Heart left ventricle (tissue), 13 donors: ENCODE data around the gene BMPR1A.

ENCODE experiments used
- CTCF ChIP-seq, 12 donors: fragments of 200-600 bp; sonication (generic) in 4 of 12; IDR thresholded peaks; one replicate each; pipeline versions ENCODE4 v1.5.0 to v1.8.0; 2018 to 2022; ENCODE audit warnings: antibody characterized with exemption in 12 of 12, mild to moderate bottlenecking in 5 of 12
- POLR2A ChIP-seq, 2 donors: fragments of 450-650 bp; IDR thresholded peaks; one replicate each; pipeline ENCODE4 v1.6.1; 2017; ENCODE audit warnings: antibody characterized with exemption in 2 of 2, mild to moderate bottlenecking in 2 of 2, moderate library complexity in 2 of 2
- donor health status: ischemic (EF 13 %, LVEDD 7.1; RV severe dilation, severe dysfunction).
- donor health status: DM: no; HTN: yes; CAD: no.
- donor health status: DM: no; HTN: no; CAD: no.
- donor health status: ischemic (EF 25% LVEDD 6.9; RV normal size, moderate dysfunction).
- donor health status: ischemic (EF 25% LVEDD 5.7; RV mildly dilated, moderate dysfunction).
- donor health status: ischemic (EF 35%, LVEDD 5.7; RV mildly dilated, moderate dysfunction).
- donor health status: nonischemic (EF 11% LVEDD 7.7; RV severe dilation, severe dysfunction).
- donor health status: DM: yes; HTN: yes; CAD: no.
- donor health status: PGD.
- donor health status: ischemic (EF 29% LVEDD 5.4; RV normal size, mild dysfunction).
- donor health status: nonischemic (EF 23%, LVEDD 6.1; RV moderate dilation, normal function).

DNA sequence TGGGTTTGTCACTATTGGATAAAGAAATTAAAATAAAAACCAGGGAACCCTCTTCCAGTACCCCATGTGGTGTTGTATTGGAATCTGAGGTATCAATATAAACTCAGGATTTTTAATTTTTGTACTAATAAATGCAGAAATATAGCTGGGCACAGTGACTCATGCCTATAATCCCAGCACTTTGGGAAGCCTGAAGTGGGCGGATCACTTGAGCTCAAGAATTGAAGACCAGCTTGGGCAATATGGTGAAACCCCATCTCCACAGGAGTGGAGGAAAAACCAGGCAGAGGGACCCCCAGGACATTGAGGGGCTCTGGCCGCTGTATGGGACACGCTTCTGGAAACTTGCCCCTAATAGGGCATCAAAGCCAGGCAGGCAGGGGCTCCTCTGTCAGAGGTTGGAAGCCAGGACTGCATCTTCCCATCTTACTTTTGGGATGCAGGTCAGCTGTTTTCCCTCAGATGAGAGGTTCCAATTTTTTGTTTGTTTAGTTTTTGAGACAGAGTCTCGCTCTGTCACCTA, 222.9 kb downstream of the BMPR1A start:
- TF ChIP-seq CTCF (IDR thresholded peaks at IDR 0.05) (no peak), POLR2A (IDR thresholded peaks at IDR 0.05) (no peak)
